Measurements from ENCODE around the gene RGS11.

RGS11 gene

DNA sequence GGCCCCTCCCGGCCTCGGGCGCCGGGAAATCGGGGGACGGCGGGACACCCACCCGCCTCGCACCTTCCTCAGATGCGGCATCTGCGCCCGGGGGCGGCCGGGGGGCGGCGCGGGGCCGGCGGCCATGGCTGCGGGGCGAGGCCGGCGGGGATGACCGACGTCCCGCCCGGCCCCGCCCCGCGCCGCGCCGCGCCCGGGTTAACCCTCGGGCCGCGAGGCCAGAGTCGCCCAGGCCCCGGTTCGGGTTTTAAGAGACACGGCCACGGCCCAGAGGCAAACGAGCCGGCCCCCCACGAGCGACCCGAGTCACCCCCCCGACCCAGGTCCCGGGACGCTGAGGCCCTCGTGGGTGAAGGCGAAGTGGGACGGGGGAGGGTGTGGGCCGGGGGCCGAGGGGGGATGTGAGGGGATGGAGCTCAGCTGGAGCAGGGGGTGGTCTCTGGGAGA lies at the start of gene RGS11:
Gene RGS11, minus strand, starts transcription at position 159 of the 447 bp plus-strand sequence. Its CDS starts 33 bp downstream, at position 126.
- no peak for DNase-seq (ENCODE audit: low read depth, low spot score)

GRCh38 chr16:324451-325334 lies 48.9 kb upstream of the RGS11 start:
- peak; percentile 36 for DNase-seq (ENCODE audit: low read depth, low spot score)

DNA sequence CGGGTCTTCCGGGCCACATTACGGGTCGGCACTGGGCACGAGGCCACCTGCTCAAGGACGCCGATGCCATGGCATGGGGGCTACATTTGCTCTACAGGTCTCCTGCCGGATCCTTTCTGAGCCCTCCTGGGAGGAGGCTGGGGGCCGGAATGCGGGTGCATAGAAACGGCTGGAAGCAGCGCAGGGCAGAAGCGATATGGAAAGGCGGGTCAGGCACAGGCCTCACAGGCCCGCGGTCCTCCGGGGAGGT lies 48.4 kb upstream of the RGS11 start:
- no peak for DNase-seq (ENCODE audit: low read depth, low spot score)

GRCh38 chr16:322476-323143 lies 46.9 kb upstream of the RGS11 start:
- DNase-seq (ENCODE audit: low read depth, low spot score), result no peak

DNA sequence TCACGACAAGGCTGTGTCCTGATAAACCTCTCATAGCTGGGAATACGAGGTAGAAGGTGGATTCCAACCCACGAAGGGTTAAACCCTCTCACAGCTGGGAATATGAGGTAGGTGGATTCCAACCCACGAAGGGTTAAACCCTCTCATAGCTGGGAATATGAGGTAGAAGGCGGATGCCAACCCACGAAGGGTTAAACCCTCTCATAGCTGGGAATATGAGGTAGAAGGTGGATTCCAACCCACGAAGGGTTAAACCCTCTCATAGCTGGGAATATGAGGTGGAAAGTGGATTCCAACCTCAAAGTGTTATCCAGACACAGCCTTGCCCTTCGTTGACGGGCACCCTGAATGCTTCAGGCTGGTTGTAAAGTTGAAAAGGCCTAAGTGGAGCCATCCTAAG lies 45.8 kb upstream of the RGS11 start:
- DNase-seq (ENCODE audit: low read depth, low spot score), result no peak

- no peak for DNase-seq (ENCODE audit: low read depth, low spot score)
Measured at GRCh38 chr16:320206-320605, 44.5 kb upstream of the RGS11 start.

GRCh38 chr16:318628-319027 lies 42.9 kb upstream of the RGS11 start:
- no peak for DNase-seq (ENCODE audit: low read depth, low spot score)

- no peak for DNase-seq (ENCODE audit: low read depth, low spot score)
Measured at GRCh38 chr16:317583-317982, 41.8 kb upstream of the RGS11 start.

DNA sequence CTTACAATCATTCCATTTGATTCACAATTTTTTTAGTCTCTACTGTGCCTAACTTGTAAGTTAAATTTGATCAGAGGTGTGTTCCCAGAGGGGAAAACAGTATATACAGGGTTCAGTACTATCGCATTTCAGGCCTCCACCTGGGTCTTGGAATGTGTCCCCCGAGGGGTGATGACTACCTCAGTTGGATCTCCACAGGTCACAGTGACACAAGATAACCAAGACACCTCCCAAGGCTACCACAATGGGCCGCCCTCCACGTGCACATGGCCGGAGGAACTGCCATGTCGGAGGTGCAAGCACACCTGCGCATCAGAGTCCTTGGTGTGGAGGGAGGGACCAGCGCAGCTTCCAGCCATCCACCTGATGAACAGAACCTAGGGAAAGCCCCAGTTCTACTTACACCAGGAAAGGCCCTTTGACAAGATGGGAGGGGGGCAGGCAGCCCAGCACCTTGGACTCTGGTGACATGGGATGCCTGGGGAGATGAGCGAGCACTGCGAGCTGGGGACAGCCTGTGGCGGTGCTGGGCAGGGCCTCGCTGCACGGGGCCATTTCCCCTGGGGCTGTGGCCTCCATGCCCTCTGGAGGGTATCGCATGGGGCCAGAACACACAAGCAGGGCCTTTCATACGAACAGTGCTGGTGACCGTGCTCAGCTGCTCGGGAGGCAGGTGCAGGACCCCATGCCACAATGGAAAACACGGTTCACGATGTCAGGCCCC lies 41.2 kb upstream of the RGS11 start:
- no peak for DNase-seq (ENCODE audit: low read depth, low spot score)

DNA sequence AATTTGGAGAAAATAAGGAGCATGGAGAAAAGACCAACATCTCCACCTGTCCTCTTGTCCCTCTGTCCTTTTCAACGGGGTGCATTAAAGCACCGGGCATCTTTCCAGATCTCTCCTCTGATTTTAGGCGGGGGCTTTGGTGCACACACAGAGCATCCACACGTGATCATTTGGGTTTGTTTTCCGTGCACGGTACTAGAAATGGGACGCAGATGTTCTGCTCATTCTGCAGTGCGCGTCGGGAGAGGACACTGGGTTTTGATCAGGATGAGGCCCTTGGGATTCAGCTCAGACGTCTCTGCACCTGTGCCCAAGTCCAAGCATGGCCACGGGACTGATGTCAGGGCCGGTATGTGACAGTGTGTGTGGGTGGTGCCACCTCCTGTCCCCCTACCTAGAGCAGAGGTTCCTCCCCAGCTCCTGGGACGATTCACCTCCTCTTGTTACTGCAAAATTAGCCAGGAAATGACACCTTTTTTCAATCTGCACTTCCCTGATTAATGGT lies 39.1 kb upstream of the RGS11 start:
- DNase-seq (ENCODE audit: low read depth, low spot score), result no peak

GRCh38 chr16:314351-314750 lies 38.6 kb upstream of the RGS11 start:
- no peak for DNase-seq (ENCODE audit: low read depth, low spot score)

- no peak for DNase-seq (ENCODE audit: low read depth, low spot score)
Measured at GRCh38 chr16:311725-312124, 36.0 kb upstream of the RGS11 start.

- no peak for DNase-seq (ENCODE audit: low read depth, low spot score)
Measured at GRCh38 chr16:309476-309875, 33.7 kb upstream of the RGS11 start.

- no peak for DNase-seq (ENCODE audit: low read depth, low spot score)
Measured at GRCh38 chr16:307691-308312, 32.1 kb upstream of the RGS11 start.

GRCh38 chr16:306911-307370 lies 31.2 kb upstream of the RGS11 start:
- no peak for DNase-seq (ENCODE audit: low read depth, low spot score)

DNA sequence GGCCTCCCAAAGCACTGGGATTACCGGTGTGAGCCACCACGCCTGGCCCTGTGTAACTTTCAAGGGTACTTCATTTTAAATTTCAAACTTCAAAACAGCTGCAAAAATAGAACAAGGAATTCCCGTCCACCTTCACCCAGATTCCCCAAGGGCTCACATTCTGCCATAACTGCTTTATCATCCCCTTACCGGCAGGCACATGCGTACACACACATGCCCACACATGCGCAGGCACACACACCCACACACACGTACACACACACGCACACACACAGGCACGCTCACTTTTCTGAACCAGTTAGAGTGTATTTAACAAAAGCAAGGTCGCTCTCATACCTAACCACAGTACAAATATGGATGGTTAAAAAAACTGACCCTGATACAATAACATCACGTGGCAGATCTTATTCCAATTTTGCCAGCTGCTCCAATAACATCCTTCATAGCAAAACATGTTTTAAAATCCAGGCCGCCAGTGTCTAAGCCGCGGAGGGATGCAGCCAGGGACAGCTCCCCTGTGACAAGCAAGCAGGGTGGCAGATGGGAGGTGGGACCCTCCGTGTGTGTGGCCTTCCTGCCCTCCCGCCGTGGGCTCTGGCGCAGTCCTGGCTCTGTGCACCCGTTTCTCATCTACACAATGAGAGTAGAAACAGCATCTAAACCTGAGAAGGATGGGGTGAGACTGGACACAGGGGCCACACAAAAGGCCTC lies 30.3 kb upstream of the RGS11 start:
- no peak for DNase-seq (ENCODE audit: low read depth, low spot score)

DNA sequence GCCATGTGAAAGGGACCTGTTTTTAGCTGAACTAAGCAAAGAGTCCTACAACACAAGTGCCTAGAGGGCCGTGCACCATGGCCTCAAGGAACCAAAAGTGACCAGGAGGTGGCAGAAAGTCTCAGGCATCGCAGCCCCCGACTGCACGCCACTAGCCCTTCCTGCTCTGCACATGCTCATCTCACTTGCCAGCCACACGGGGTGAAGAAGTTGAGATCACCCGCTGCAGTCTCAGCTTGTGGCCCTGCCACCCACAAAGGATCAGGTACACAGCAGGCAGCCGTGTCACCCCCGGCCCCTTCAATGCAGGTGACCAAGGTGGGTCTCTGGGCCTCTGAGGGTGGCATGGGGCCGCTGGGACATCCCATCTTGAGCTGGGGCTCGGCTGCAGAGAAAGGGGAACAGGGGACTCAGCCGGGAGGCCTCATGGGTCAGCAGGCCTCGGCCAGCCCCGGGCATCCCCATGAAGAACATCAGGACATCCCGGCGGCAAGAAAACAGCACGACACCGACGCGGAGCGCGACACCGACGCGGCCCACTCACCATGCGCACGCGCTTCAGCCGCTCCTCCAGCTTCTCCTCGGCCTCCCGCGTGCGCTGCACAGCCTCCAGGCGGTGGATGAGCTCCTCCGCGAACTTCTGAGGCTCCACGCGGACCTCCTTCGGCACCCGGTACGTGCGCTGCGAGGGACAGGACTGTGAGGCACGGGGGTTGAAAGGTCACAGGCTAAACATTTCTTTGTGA lies 28.2 kb upstream of the RGS11 start:
- DNase-seq (ENCODE audit: low read depth, low spot score), result no peak

GRCh38 chr16:301950-302349 lies 26.2 kb upstream of the RGS11 start:
- DNase-seq (ENCODE audit: low read depth, low spot score), result no peak

DNA sequence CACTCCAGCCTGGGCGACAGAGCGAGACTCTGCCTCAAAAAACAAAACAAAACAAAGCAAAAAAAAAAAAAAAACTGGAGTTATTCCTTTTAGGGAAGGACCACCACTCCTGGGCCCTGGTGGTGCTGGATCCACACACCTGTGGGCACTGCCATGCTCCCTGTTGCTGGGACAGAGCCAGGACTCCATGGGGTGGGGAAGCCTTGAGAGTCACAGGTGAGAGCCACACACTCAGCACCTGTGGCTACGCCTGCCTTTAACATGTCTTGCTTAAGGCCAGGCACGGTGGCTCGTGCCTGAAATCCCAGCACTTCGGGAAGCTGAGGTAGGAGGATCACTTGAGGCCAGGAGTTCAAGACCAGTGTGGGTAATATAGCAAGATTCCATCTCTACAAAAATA lies 25.5 kb upstream of the RGS11 start:
- DNase-seq (ENCODE audit: low read depth, low spot score), result no peak

DNA sequence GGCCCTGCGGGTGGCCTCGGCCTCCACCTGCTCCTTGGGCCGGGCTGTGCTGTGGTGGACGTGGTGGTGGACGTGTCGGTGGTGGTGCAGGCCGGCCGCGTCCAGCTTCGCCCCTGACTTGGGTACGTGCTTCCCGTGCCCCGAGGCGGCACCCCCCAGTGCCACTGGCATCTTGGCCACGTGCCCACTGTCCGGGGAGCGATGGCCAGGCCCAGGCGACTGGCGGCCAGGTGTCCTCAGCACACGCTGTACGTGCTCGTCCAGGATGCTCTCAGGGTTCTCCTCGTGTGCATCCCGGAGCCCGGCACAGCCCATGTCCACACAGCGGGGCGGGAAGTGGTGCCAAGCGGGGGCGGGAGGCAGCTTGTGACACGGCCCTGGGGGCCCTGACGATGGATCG lies 22.1 kb upstream of the RGS11 start:
- no peak for DNase-seq (ENCODE audit: low read depth, low spot score)
